GM13976 (cell line): ENCODE data around the gene ARPC5L.

ENCODE experiments used
- DNase-seq: peaks from one replicate; pipeline ENCODE4 v3.0.0; 2012; ENCODE audit warnings: low spot score
- in situ Hi-C: fragments of 300-500 bp; cut with MboI; formaldehyde crosslinking; loops from one replicate; pipeline ENCODE4 v1.12.0; 2022; ENCODE audit warnings: low sequenced_read_pairs, mixed read lengths, inconsistent platforms; ENCODE audit not compliant: unreplicated experiment
- TF ChIP-seq, protein P1 (sequence below): IDR thresholded peaks from 2 replicates; pipeline ENCODE4 v1.5.1; 2012; ENCODE audit warnings: borderline replicate concordance, mild to moderate bottlenecking; ENCODE audit not compliant: insufficient read depth; ENCODE audit errors: extremely low read depth, missing control alignments, control extremely low read depth

ARPC5L gene

DNA sequence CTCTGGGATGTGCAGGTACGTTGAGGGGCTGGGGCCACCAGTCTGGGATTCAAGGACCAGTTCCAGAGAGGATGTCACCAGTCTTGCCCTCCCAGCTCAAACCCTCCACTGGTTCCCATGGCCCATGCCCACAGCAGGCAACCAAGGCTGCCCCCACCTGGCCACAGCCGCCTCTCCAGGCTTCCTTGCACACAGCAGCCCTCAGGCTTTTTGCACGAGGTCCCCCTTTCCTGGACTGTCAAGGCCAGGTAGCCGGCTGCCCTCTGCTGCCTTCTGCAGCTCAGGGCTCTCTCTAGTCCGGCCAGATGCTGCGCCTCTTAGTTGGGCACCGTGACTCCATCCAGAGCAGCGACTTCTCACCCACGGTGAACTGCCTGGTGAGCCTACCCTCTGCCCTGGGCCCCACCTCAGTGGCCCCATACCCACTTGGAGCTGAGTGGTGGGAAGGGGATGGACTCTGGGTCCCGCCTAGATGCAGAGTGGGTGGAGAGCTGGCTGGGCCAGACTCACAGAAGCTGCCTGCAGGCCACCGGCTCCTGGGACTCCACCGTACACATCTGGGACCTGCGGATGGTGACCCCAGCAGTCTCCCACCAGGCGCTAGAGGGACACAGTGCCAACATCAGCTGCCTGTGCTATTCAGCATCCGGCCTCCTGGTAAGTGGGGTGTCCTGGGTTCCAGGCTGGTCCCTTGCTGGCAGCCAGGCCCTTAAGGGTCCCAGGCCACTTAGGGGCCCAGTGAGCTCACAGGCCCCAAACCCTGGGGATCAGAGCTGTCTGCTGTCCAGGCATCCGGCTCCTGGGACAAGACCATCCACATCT lies 5.8 kb upstream of the ARPC5L start:
- TF ChIP-seq, protein P1, sequence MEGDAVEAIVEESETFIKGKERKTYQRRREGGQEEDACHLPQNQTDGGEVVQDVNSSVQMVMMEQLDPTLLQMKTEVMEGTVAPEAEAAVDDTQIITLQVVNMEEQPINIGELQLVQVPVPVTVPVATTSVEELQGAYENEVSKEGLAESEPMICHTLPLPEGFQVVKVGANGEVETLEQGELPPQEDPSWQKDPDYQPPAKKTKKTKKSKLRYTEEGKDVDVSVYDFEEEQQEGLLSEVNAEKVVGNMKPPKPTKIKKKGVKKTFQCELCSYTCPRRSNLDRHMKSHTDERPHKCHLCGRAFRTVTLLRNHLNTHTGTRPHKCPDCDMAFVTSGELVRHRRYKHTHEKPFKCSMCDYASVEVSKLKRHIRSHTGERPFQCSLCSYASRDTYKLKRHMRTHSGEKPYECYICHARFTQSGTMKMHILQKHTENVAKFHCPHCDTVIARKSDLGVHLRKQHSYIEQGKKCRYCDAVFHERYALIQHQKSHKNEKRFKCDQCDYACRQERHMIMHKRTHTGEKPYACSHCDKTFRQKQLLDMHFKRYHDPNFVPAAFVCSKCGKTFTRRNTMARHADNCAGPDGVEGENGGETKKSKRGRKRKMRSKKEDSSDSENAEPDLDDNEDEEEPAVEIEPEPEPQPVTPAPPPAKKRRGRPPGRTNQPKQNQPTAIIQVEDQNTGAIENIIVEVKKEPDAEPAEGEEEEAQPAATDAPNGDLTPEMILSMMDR, result peak; percentile 17
- in situ Hi-C loops, result loop anchor here (25.0 kb wide), 1 partner anchor 506 kb away; no protein-coding TSS in a partner anchor
- DNase-seq, result no peak

DNA sequence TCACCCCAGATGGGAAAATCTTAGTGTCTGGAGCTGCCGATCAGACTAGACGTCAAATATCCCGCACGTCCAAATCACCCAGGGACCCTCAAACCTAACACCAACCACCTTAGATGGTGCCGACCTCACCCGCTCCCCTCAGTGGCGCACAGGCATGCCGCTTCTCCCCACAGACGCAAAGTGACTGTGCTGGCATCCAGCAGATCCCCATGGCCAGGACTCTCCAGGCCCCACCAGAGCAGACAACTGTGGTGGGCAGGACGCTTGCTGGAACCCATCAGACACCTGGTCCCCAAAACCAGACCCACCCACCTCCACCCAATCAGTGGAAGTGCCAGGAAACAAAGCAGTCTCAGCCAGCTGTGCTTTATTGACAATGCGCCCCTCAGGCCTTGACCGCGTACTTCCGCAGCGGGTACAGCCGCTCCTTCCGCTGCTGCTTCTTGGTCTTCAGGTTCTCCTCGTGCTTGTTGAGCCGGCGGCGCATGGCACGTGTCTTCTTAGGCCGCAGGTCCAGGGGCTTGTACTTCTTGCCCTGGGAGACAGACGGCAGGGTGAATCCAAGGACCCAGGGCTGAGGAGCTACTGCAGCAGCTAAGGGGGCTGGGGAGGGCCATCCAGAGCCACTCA lies 4.3 kb upstream of the ARPC5L start:
- DNase-seq, result no peak
- in situ Hi-C loops, result loop anchor here (25.0 kb wide), 1 partner anchor 505 kb away; no protein-coding TSS in a partner anchor
- TF ChIP-seq, protein P1, result no peak

DNA sequence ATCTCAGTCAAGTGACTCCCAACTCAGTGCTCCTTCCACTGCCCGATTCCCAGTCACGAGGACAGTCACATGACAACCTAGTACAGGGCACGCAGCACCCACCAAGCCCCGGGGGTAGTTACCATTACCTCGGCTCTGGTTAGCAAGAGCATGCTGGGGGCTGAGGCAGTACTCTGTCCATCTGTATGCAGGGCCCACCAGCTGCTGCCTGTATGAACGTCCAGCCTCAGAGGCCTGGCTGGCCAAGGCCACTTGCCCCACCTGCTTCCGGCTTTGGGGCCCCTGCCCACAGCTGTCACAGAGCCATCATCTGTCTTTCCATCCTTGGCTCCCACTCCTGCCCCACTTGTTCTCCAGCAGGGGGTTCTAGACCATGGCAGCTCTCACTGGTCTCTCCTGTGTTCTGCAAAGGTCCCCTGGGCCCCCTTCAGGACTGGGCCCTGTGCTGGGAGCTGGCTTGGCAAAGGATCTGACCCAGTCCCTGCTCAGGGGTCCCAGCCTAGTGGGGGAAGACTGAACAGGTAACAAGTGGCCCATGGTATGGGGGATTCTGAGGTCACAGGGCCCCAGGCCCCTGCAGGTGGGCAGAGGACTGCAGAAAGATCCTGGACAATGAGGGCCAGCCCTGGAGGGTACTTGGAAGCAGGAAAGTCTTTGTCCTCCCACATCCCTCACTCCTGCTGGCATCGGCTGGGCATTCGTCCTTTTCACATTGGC lies 3.4 kb upstream of the ARPC5L start:
- in situ Hi-C loops, result loop anchor here (25.0 kb wide), 1 partner anchor 504 kb away; no protein-coding TSS in a partner anchor
- TF ChIP-seq, protein P1, result no peak
- DNase-seq, result no peak

DNA sequence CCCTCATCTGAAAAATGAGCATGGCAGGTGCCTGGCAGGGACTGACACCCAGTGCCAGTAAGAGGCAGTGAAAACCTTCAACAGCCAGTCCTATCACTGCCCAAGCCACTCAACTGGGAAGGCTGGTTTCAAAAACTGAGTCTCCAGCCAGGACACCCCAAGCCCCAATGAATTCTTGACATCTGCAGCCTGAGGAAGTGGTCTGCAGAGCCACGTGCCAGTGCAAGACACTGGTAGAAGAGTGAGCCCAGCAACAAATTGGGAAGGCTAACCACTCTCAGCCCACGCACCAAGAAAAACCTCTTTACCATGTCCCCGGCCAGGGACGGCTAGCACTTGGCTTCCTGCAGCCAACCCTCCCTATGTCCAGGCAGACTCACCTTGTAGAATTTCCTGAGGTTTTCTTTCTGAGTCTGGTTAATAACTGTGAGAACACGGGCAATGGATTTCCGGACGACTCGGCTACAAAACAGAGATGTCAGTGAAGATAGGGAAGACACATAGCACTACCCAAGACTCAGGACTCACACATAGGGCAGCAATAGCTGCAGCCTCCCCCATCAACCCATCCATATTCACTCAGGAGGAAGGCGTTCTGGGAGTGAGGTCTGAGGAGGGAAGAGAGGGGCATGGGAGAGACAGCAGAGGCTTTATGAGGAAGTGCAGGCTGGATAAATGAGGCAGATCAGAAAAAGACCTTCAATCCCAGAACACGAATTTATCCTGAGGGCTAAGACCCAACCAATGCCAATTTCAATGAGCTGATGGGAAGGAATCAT lies 1.9 kb upstream of the ARPC5L start:
- TF ChIP-seq, protein P1, result no peak
- no peak for DNase-seq
- in situ Hi-C loops, result loop anchor here (25.0 kb wide), 1 partner anchor 502 kb away; no protein-coding TSS in a partner anchor

DNA sequence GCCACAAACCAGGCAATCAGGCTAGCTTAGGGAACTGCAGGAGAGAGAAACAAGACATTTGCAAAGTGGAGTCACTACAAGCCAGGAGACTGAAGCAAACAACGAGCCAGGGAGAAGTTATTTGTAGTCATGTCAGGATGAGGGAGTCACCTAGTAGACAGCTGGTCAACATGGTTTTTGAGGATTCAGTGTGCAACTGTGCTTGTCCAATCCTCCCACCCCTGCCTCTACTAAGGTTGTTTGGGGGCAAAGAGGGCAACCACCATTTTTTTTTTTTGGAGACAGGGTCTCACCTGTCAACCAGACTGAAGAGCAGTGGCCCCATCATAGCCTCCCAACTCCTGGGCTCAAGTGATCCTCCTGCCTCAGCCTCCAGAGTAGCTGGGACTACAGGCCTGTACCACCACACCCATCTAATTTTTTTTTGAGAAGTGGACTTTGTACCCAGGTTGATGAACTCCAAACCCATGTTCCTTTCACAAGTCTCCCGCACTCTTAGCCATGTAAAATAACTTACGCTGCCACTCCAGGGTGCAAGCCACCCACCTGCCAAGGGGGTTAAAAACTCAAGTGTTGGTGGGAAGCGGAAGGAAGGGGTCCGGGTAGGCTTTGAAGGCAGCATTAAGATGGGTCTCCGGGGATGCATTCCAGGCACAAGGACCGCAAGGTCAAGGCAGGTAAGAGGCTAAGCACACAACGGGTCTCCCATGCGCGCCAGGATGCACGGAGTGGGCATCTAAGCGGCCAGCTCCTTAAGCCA lies 1.2 kb upstream of the ARPC5L start:
- TF ChIP-seq, protein P1, result no peak
- in situ Hi-C loops, result loop anchor here (25.0 kb wide), 1 partner anchor 502 kb away; no protein-coding TSS in a partner anchor
- DNase-seq, result no peak
